Tibial artery (tissue), 4 donors: ENCODE measurements around the gene STEAP3.

Experiments used
- DNase-seq, 2 donors: peaks; one replicate each; pipeline ENCODE4 v3.0.0-alpha.2; 2019
- H3K27ac ChIP-seq, 2 donors: fragments of 200-600 bp; sonication (generic) in 1 of 2; 1 replicate in 1 of 2; 2 replicates in 1 of 2; pipeline ENCODE4 v1.5.1; 2018 to 2019; ENCODE audit warnings: mild to moderate bottlenecking in 1 of 2
- H3K27me3 ChIP-seq, 2 donors: fragments of 200-600 bp; sonication (generic) in 1 of 2; one replicate each; pipeline versions ENCODE4 v1.5.1 to v1.6.0; 2016 to 2019
- H3K36me3 ChIP-seq, 3 donors: fragments of 200-600 bp; sonication (generic) in 2 of 3; one replicate each; pipeline ENCODE4 v1.5.1; 2016 to 2019; ENCODE audit warnings: mild to moderate bottlenecking in 2 of 3
- H3K4me1 ChIP-seq, 4 donors: fragments of 200-600 bp; sonication (generic) in 2 of 4; 1 replicate in 3 of 4; 2 replicates in 1 of 4; pipeline ENCODE4 v1.5.1; 2016 to 2019
- H3K4me3 ChIP-seq, 2 donors: fragments of 200-600 bp; sonication (generic) in 1 of 2; 1 replicate in 1 of 2; 2 replicates in 1 of 2; pipeline ENCODE4 v1.5.1; 2018 to 2019; ENCODE audit warnings: mild to moderate bottlenecking in 2 of 2
- H3K9me3 ChIP-seq, 3 donors: fragments of 200-600 bp; sonication (generic) in 1 of 3; one replicate each; pipeline ENCODE4 v1.5.1; 2016 to 2019
- CTCF ChIP-seq, 2 experiments: fragments of 200-600 bp in 1 of 2; fragments of 450-650 bp in 1 of 2; IDR thresholded peaks; one replicate each; pipeline ENCODE4 v1.5.1; 2017 to 2019; ENCODE audit warnings: antibody characterized with exemption in 2 of 2, mild to moderate bottlenecking in 1 of 2, moderate library complexity in 1 of 2
- intact Hi-C: fragments of 100-400 bp; cut with DNase I; formaldehyde crosslinking; loops from one replicate; pipeline ENCODE4 v1.15.0; 2023; ENCODE audit warnings: low total_unique reads

The STEAP3 gene

GRCh38 chr2:119257198-119257597 lies 33.6 kb downstream of the STEAP3 start:
- Histone ChIP-seq H3K36me3 (peaks cover 0 to 27% (median 3%) of the 10 kb centered on the region in 3 donors), H3K4me1 (peaks cover 0 to 9% (median 4%) of the 10 kb centered on the region in 4 donors), H3K27me3 (no peaks in the 10 kb centered on the region), H3K4me3 (no peak overlapping the region), H3K27ac (no peak overlapping the region), H3K9me3 (no peaks in the 10 kb centered on the region)
- no peak for TF ChIP-seq CTCF (IDR thresholded peaks at IDR 0.05)
- no peak for DNase-seq
- intact Hi-C loops, result no loop called here

- intact Hi-C loops, result no loop called here
- no peak overlapping the region for H3K4me3 ChIP-seq
- DNase-seq, result no peak
- no peaks in the 10 kb centered on the region for H3K9me3 ChIP-seq
- peaks cover 0 to 5% (median 0%) of the 10 kb centered on the region in 4 donors for H3K4me1 ChIP-seq
- no peak overlapping the region for H3K27ac ChIP-seq
- peaks cover 0 to 35% (median 3%) of the 10 kb centered on the region in 3 donors for H3K36me3 ChIP-seq
- no peak for TF ChIP-seq CTCF (IDR thresholded peaks at IDR 0.05)
- no peaks in the 10 kb centered on the region for H3K27me3 ChIP-seq
These were observed 35.7 kb downstream of the STEAP3 start for GRCh38 chr2:119259296-119259860.

- no peak for TF ChIP-seq CTCF (IDR thresholded peaks at IDR 0.05)
- intact Hi-C loops, result no loop called here
- no peak for DNase-seq
- Histone ChIP-seq H3K9me3 (no peaks in the 10 kb centered on the region), H3K4me1 (peaks cover 0 to 5% (median 0%) of the 10 kb centered on the region in 4 donors), H3K27ac (no peak overlapping the region), H3K36me3 (peaks cover 0 to 36% (median 3%) of the 10 kb centered on the region in 3 donors), H3K27me3 (no peaks in the 10 kb centered on the region), H3K4me3 (no peak overlapping the region)
These were observed 37.2 kb downstream of the STEAP3 start for GRCh38 chr2:119260646-119261492.

GRCh38 chr2:119261493-119262225 lies 38.0 kb downstream of the STEAP3 start:
- Histone ChIP-seq H3K4me1 (peaks cover 0 to 5% (median 0%) of the 10 kb centered on the region in 4 donors), H3K4me3 (no peak overlapping the region), H3K36me3 (peaks cover 0 to 34% (median 3%) of the 10 kb centered on the region in 3 donors), H3K9me3 (no peaks in the 10 kb centered on the region), H3K27me3 (no peaks in the 10 kb centered on the region), H3K27ac (no peak overlapping the region)
- intact Hi-C loops, result no loop called here
- no peak for DNase-seq
- TF ChIP-seq CTCF (IDR thresholded peaks at IDR 0.05), result no peak

GRCh38 chr2:119263025-119263424 lies 39.4 kb downstream of the STEAP3 start:
- Histone ChIP-seq H3K36me3 (peaks cover 0 to 22% (median 0%) of the 10 kb centered on the region in 3 donors), H3K27me3 (no peaks in the 10 kb centered on the region), H3K27ac (no peak overlapping the region), H3K4me3 (no peak overlapping the region), H3K4me1 (peaks cover 0 to 5% (median 0%) of the 10 kb centered on the region in 4 donors), H3K9me3 (no peaks in the 10 kb centered on the region)
- no peak for TF ChIP-seq CTCF (IDR thresholded peaks at IDR 0.05)
- intact Hi-C loops, result no loop called here
- DNase-seq, result no peak
